OCI-LY7 (cell line): ENCODE results near the gene RRP9.

Source experiments
- CTCF ChIP-seq: fragments of 200-600 bp; sonication (generic); conservative IDR thresholded peaks from 2 replicates; pipeline ENCODE4 v1.5.1; 2014; ENCODE audit warnings: mild to moderate bottlenecking, antibody characterized with exemption, low read length, moderate library complexity, mixed read lengths
- EZH2phosphoT487 ChIP-seq: fragments of 200-600 bp; sonication (generic); IDR thresholded peaks from 2 replicates; pipeline ENCODE4 v1.6.1; 2018; ENCODE audit warnings: low read depth, borderline replicate concordance, mild to moderate bottlenecking, mixed run types, antibody characterized with exemption, low read length, moderate library complexity, mixed read lengths

GRCh38 chr3:51943451-51944391, 2.0 kb upstream of the RRP9 start:
- TF ChIP-seq CTCF (no peak), EZH2phosphoT487 (no peak)
